Measurements from ENCODE around the gene ICE2. TPM values are rescaled to one million over a fixed set of nuclear protein-coding genes. Genes with fewer than 3 reads are reported as not detected.

Gene ICE2
- total RNA-seq, 2 experiments from 2014 or later: 72.0 to 72.8 TPM

- no peak overlapping the region for H3K4me3 Mint-ChIP-seq
- no peaks in the 10 kb centered on the region for H3K27me3 Mint-ChIP-seq
- peaks cover 57% of the 10 kb centered on the region for H3K4me1 Mint-ChIP-seq
- no peak for DNase-seq
- H3K9me3 Mint-ChIP-seq: no peaks in the 10 kb centered on the region
- peaks cover 13% of the 10 kb centered on the region for H3K36me3 Mint-ChIP-seq
- no peak overlapping the region for H3K27ac Mint-ChIP-seq
These were observed 31.1 kb upstream of the ICE2 start for GRCh38 chr15:60510006-60510405.

GRCh38 chr15:60509470-60509869 lies 30.5 kb upstream of the ICE2 start:
- peaks cover 13% of the 10 kb centered on the region for H3K36me3 Mint-ChIP-seq
- peaks cover 54% of the 10 kb centered on the region for H3K4me1 Mint-ChIP-seq
- H3K27me3 Mint-ChIP-seq: no peaks in the 10 kb centered on the region
- peak overlapping the region; percentile 43 for H3K27ac Mint-ChIP-seq
- H3K9me3 Mint-ChIP-seq: no peaks in the 10 kb centered on the region
- H3K4me3 Mint-ChIP-seq: no peak overlapping the region
- DNase-seq: no peak

GRCh38 chr15:60508442-60508841 lies 29.5 kb upstream of the ICE2 start:
- no peaks in the 10 kb centered on the region for H3K27me3 Mint-ChIP-seq
- peaks cover 47% of the 10 kb centered on the region for H3K4me1 Mint-ChIP-seq
- H3K9me3 Mint-ChIP-seq: no peaks in the 10 kb centered on the region
- DNase-seq: no peak
- H3K27ac Mint-ChIP-seq: peak overlapping the region; percentile 23
- H3K4me3 Mint-ChIP-seq: no peak overlapping the region
- peaks cover 13% of the 10 kb centered on the region for H3K36me3 Mint-ChIP-seq

- Mint-ChIP-seq H3K27ac (peak overlapping the region; percentile 55), H3K4me1 (peaks cover 46% of the 10 kb centered on the region), H3K36me3 (peaks cover 13% of the 10 kb centered on the region), H3K27me3 (no peaks in the 10 kb centered on the region), H3K9me3 (no peaks in the 10 kb centered on the region), H3K4me3 (no peak overlapping the region)
- peak; percentile 43 for DNase-seq
These were observed 28.9 kb upstream of the ICE2 start for GRCh38 chr15:60507596-60508424.

GRCh38 chr15:60496853-60497252 lies 17.9 kb upstream of the ICE2 start:
- Mint-ChIP-seq H3K27ac (no peak overlapping the region), H3K9me3 (no peaks in the 10 kb centered on the region), H3K27me3 (no peaks in the 10 kb centered on the region), H3K4me1 (peaks cover 6% of the 10 kb centered on the region), H3K4me3 (no peak overlapping the region), H3K36me3 (peaks cover 12% of the 10 kb centered on the region)
- DNase-seq: no peak

GRCh38 chr15:60494108-60494507 lies 15.2 kb upstream of the ICE2 start:
- H3K4me3 Mint-ChIP-seq: no peak overlapping the region
- H3K9me3 Mint-ChIP-seq: no peaks in the 10 kb centered on the region
- no peak overlapping the region for H3K27ac Mint-ChIP-seq
- H3K4me1 Mint-ChIP-seq: peaks cover 9% of the 10 kb centered on the region
- H3K36me3 Mint-ChIP-seq: peaks cover 8% of the 10 kb centered on the region
- no peak for DNase-seq
- H3K27me3 Mint-ChIP-seq: no peaks in the 10 kb centered on the region

- peaks cover 10% of the 10 kb centered on the region for H3K4me1 Mint-ChIP-seq
- H3K9me3 Mint-ChIP-seq: no peaks in the 10 kb centered on the region
- no peak for DNase-seq
- no peaks in the 10 kb centered on the region for H3K27me3 Mint-ChIP-seq
- H3K4me3 Mint-ChIP-seq: no peak overlapping the region
- H3K36me3 Mint-ChIP-seq: peaks cover 8% of the 10 kb centered on the region
- H3K27ac Mint-ChIP-seq: no peak overlapping the region
These were observed 14.2 kb upstream of the ICE2 start for GRCh38 chr15:60493166-60493565.

GRCh38 chr15:60486742-60487141 lies 7.8 kb upstream of the ICE2 start:
- DNase-seq: no peak
- peaks cover 8% of the 10 kb centered on the region for H3K36me3 Mint-ChIP-seq
- no peak overlapping the region for H3K4me3 Mint-ChIP-seq
- no peaks in the 10 kb centered on the region for H3K9me3 Mint-ChIP-seq
- no peak overlapping the region for H3K27ac Mint-ChIP-seq
- H3K4me1 Mint-ChIP-seq: peaks cover 37% of the 10 kb centered on the region
- no peaks in the 10 kb centered on the region for H3K27me3 Mint-ChIP-seq

GRCh38 chr15:60485365-60486055 lies 6.6 kb upstream of the ICE2 start:
- DNase-seq: no peak
- no peaks in the 10 kb centered on the region for H3K27me3 Mint-ChIP-seq
- peaks cover 8% of the 10 kb centered on the region for H3K36me3 Mint-ChIP-seq
- no peak overlapping the region for H3K27ac Mint-ChIP-seq
- H3K4me1 Mint-ChIP-seq: peaks cover 38% of the 10 kb centered on the region
- H3K4me3 Mint-ChIP-seq: no peak overlapping the region
- H3K9me3 Mint-ChIP-seq: no peaks in the 10 kb centered on the region

- H3K4me3 Mint-ChIP-seq: no peak overlapping the region
- no peak overlapping the region for H3K27ac Mint-ChIP-seq
- H3K4me1 Mint-ChIP-seq: peaks cover 50% of the 10 kb centered on the region
- peaks cover 17% of the 10 kb centered on the region for H3K36me3 Mint-ChIP-seq
- peaks cover 7% of the 10 kb centered on the region for H3K27me3 Mint-ChIP-seq
- no peaks in the 10 kb centered on the region for H3K9me3 Mint-ChIP-seq
- DNase-seq: no peak
These were observed 4.1 kb upstream of the ICE2 start for GRCh38 chr15:60483042-60483441.

- Mint-ChIP-seq H3K27me3 (peaks cover 7% of the 10 kb centered on the region), H3K9me3 (no peaks in the 10 kb centered on the region), H3K4me1 (peaks cover 67% of the 10 kb centered on the region), H3K4me3 (no peak overlapping the region), H3K36me3 (peaks cover 23% of the 10 kb centered on the region), H3K27ac (no peak overlapping the region)
- DNase-seq: no peak
These were observed 1.9 kb upstream of the ICE2 start for GRCh38 chr15:60480888-60481287.

GRCh38 chr15:60480149-60480548 lies 1.2 kb upstream of the ICE2 start:
- H3K4me3 Mint-ChIP-seq: peak overlapping the region; percentile 100
- peaks cover 60% of the 10 kb centered on the region for H3K4me1 Mint-ChIP-seq
- peak overlapping the region; percentile 100 for H3K27ac Mint-ChIP-seq
- H3K9me3 Mint-ChIP-seq: no peaks in the 10 kb centered on the region
- H3K27me3 Mint-ChIP-seq: peaks cover 7% of the 10 kb centered on the region
- peaks cover 23% of the 10 kb centered on the region for H3K36me3 Mint-ChIP-seq
- DNase-seq: no peak

GRCh38 chr15:60479361-60480110 lies 594 bp upstream of the ICE2 start:
- no peak for DNase-seq
- Mint-ChIP-seq H3K9me3 (no peaks in the 10 kb centered on the region), H3K27me3 (peaks cover 7% of the 10 kb centered on the region), H3K27ac (peak overlapping the region; percentile 100), H3K36me3 (peaks cover 28% of the 10 kb centered on the region), H3K4me3 (peak overlapping the region; percentile 100), H3K4me1 (peaks cover 60% of the 10 kb centered on the region)

- Mint-ChIP-seq H3K4me1 (peaks cover 54% of the 10 kb centered on the region), H3K27me3 (peaks cover 7% of the 10 kb centered on the region), H3K9me3 (no peaks in the 10 kb centered on the region), H3K4me3 (peak overlapping the region; percentile 100), H3K36me3 (peaks cover 28% of the 10 kb centered on the region), H3K27ac (peak overlapping the region; percentile 100)
- no peak for DNase-seq
These were observed 901 bp downstream of the ICE2 start for GRCh38 chr15:60477916-60478565.

- peaks cover 27% of the 10 kb centered on the region for H3K36me3 Mint-ChIP-seq
- H3K4me1 Mint-ChIP-seq: peaks cover 53% of the 10 kb centered on the region
- H3K27ac Mint-ChIP-seq: no peak overlapping the region
- H3K4me3 Mint-ChIP-seq: peak overlapping the region; percentile 100
- H3K9me3 Mint-ChIP-seq: no peaks in the 10 kb centered on the region
- no peak for DNase-seq
- H3K27me3 Mint-ChIP-seq: peaks cover 7% of the 10 kb centered on the region
These were observed 1.8 kb downstream of the ICE2 start for GRCh38 chr15:60477164-60477563.

Measured in activated naive CD8-positive, alpha-beta T cell treated with anti-CD3 and anti-CD28 coated beads for 36 hours (primary cell).